HG03103 (cell line): Measurements from ENCODE around the gene ADPRH.
"Not testable (repeated sequence)": the region's sequence is repeated elsewhere in the genome, so short reads cannot be mapped to it uniquely, and the experiment has no call there.

Source experiments
- ATAC-seq: cut with Tn5 transposase; IDR thresholded peaks from one replicate; pipeline ENCODE4 v1.9.1; 2021; ENCODE audit warnings: low read depth; ENCODE audit not compliant: unreplicated experiment

The ADPRH gene

GRCh38 chr3:119558626-119559317 lies 20.5 kb upstream of the ADPRH start:
- ATAC-seq, result no peak

GRCh38 chr3:119559441-119559963 lies 19.8 kb upstream of the ADPRH start, which contains the start of gene CD80:
Gene CD80, minus strand, starts transcription at chr3:119559614. Its CDS starts 1,886 bp downstream, at chr3:119557728.
- peak; percentile 47 for ATAC-seq

GRCh38 chr3:119560160-119560559 lies 19.1 kb upstream of the ADPRH start:
- ATAC-seq, result no peak

DNA sequence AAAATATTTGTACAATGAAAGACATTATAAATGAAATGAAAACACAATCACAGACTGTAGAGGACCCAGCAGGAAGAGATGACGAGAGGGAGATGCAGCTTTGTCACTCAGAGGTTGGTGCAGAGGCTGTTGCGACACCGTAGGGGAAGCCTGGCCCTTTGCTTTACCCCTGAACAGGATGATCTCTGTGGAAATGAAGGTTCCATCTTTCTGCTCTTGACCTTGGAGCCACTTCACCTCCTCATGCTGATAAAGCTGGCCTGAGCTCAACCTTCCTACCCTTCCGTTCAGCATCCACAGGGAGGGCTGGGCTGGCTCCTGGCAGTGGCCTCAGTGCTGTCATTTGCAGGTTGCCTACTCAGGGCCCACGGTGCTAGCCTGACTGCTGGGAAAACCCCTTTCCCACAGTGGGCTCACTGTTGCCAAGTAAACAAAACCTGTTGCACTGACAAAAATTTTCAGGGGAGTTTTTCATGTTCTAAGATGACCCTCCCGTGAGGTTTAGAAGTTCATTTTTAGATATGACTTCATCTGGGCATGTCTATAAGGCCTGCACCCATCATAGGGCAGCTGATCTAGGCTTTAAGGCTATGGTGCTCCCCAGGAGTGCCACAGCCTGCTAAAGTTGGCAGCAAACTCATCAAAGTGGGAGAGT lies 16.9 kb upstream of the ADPRH start:
- peak; percentile 60 for ATAC-seq

DNA sequence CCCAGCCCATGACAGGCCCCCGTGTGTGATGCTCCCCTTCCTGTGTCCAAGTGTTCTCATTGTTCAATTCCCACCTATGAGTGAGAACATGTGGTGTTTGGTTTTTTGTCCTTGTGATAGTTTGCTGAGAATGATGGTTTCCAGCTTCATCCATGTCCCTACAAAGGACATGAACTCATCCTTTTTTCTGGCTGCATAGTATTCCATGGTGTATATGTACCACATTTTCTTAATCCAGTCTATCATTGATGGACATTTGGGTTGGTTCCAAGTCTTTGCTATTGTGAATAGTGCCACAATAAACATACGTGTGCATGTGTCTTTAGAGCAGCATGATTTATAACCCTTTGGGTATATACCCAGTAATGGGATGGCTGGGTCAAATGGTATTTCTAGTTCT lies 16.0 kb upstream of the ADPRH start:
- ATAC-seq, result not testable (repeated sequence)

- ATAC-seq, result no peak
Observed at GRCh38 chr3:119569156-119569555, 10.1 kb upstream of the ADPRH start.

DNA sequence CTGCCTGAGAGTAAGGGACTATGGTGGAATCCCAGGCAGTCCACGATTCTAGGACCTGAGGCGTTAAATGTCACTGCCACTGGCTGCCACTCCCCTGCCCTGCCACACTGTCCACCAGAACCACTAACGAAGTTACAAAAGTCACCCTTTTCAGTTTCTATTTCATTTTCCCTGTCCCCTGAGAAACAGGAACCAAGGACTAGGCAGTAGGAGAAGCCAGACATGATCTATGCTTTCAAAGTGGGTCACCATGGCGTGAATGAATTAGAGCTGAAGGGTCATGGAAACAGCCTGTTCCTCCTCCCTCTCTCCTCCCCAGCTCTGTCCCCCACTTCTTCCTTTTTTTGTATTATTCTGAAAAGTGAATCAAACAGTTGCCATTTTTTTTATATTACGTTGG lies 9.1 kb upstream of the ADPRH start:
- ATAC-seq, result peak; percentile 65

DNA sequence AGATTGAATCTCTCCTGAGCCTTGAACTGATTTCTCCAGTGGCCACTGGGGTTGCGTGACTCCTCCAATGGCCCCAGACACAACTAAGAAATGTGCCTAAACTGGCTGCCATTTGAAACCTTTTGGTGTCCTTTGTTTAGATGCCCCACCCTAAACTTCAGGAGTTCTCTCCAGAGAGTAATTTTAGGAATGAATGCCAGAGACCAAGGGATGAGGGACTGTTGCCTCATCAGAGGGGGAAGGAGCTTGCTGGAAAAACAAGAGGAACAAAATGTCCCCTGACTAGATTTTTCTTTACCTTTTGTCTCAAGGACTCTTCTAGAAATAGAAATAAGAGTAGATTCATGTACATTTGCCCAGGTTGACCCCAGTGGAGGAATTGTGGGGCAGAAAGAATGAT lies 8.1 kb upstream of the ADPRH start:
- no peak for ATAC-seq

GRCh38 chr3:119571688-119572087 lies 7.6 kb upstream of the ADPRH start:
- ATAC-seq, result no peak

- ATAC-seq, result no peak
Observed at GRCh38 chr3:119575507-119575906, 3.8 kb upstream of the ADPRH start.

DNA sequence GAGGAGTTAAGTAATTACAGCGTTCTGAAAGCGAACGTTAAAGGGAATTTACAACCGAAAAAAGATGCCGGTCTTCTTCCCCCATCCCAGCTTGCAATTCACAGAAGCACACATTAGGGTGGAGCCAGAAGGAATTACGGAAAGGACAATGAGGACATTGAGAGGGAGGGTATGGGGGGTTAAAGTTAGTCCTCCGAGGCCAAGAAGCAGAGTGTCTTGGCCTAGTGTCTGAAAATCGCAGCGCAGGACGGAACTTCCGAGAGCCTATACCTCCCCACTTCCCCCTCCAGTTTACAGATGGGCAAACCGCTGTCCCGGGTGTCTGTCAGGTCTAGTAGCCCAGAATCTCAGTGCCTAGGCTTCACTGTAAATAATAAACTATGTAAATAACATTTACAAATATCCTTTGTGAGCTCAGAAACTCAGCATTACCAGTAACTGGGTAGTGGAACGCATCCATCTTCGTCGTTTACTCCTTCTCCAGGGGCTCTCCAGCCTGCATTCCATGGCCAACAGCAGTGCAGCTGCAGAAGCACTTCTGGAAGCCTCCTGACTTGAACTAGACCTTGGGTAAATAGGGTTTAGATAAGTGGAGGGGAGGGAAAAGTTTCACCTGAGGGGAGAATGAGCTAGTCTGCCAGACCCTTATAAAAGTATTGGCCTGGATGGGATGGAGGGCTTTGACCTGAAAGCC lies 922 bp downstream of the ADPRH start:
- peak; percentile 53 for ATAC-seq

GRCh38 chr3:119582178-119582577 lies 2.9 kb downstream of the ADPRH start:
- ATAC-seq, result no peak

GRCh38 chr3:119585208-119585607 lies 5.9 kb downstream of the ADPRH start:
- ATAC-seq, result no peak

DNA sequence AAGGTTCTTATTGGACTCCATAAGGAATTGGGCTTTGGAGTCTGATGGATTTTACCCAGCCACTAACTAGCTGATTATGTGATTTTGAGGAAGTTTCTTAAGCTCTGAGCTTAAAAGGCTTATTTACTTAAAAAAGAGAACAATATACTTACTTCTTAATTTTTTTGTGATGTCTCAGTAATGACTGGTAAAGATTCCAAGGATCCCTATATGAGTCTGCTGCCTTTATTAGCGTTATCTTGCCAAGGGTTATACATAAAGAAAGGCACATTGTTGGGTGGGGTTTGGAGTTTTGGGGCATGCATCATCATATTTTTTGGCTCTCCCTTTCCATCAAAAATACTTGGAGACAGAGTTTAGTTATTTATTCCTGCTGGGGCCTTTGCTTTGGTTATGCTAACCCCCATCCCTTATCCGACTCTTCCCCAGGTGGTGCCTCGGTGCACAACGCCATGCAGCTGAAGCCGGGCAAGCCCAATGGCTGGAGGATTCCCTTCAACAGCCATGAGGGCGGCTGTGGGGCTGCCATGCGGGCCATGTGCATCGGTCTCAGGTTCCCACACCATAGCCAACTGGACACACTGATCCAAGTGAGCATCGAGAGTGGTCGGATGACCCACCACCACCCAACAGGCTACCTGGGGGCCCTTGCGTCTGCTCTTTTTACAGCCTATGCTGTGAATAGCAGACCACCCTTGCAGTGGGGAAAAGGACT lies 6.7 kb downstream of the ADPRH start:
- no peak for ATAC-seq

DNA sequence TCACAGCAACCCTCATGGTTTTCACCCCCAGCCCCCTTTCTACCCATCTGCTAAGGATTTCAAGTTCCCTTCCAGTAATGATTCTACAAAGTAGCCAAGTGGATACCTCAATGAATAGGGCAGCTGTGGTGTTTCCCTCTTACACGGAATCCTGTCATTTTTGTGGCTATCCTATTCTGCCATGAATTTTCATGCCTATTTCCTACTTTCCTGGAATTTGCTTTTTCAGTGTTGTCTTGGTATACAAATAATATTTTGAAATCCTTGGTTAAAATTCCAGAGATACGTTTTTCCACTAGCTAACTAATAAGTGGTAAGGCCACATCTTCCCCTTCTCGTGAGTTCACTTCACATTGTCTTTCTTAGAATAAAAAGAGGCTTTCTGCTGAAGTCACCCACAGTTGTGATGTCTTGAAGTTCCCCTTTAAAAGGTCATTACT lies 7.5 kb downstream of the ADPRH start:
- ATAC-seq, result no peak

GRCh38 chr3:119588112-119588511 lies 8.8 kb downstream of the ADPRH start:
- ATAC-seq, result no peak

DNA sequence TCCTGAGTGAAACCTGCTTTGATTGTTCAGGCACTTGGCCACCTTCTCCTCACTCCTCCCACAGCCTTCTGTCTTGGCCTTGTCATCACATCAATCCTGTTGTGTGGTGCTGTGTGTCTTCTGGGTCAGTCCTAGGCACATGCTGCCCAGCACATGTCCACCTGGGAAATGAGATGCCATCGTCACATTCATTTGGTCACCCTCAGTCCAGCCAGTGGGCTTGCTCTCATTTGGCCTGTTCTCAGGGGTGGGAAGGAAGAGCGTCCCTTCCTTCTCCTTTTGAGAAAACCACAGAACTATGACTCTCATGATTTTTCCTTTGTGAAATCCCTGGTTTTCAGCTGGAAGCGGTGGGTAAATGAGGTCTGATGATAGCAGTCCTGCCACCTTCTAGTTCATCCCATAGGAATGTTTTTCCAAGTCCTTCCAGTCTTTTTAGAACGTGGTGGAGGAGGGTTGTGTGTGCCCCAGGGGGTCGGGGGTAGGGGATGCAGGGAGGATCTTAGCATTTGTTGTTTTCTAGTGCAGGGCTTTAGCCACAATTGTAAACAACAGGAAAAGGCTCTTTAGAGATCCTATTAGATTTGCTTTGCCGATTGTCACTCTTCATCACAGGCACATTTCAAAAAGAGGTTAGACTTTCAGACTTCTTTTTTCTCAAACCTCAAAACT lies 9.9 kb downstream of the ADPRH start:
- no peak for ATAC-seq

GRCh38 chr3:119590706-119591105 lies 11.4 kb downstream of the ADPRH start:
- ATAC-seq, result no peak

DNA sequence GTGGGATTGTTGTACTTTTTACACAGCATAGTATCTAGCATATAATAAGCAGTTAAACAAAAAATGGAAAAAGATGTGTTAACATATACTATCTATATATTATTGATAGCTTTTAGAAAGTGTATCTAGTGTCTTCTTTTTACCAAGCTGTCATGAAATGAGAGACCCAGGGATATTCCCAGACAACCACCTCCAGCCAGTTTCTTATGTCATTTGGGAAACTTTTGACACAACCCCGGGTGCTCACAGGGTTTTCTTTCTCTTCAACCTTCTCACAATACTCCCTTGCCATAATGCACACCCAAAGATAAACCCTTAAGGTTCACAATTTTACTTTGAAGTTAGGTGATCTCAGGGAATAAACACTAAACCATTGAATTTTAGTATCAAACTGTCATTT lies 13.6 kb downstream of the ADPRH start:
- no peak for ATAC-seq

DNA sequence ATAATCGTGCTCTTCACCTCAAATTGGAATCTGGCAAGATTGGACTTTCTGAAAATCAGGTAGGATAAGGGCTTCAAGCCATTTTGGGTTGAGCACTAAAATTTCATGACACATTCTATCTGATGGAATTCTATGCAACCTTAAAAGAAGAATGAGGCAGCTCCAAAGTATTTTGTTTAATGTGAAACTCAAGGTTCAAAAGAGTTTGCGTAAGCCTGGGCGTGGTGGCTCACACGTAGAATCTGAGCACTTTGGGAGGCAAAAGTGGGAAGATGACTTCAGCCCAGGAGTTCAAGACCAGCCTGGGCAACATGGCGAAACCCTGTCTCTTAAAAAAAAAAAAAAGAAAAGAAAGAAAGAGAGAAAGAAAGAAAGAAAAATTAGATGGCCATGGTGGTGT lies 14.8 kb downstream of the ADPRH start:
- no peak for ATAC-seq
